ENCODE data around the gene MC1R.

The MC1R gene

DNA sequence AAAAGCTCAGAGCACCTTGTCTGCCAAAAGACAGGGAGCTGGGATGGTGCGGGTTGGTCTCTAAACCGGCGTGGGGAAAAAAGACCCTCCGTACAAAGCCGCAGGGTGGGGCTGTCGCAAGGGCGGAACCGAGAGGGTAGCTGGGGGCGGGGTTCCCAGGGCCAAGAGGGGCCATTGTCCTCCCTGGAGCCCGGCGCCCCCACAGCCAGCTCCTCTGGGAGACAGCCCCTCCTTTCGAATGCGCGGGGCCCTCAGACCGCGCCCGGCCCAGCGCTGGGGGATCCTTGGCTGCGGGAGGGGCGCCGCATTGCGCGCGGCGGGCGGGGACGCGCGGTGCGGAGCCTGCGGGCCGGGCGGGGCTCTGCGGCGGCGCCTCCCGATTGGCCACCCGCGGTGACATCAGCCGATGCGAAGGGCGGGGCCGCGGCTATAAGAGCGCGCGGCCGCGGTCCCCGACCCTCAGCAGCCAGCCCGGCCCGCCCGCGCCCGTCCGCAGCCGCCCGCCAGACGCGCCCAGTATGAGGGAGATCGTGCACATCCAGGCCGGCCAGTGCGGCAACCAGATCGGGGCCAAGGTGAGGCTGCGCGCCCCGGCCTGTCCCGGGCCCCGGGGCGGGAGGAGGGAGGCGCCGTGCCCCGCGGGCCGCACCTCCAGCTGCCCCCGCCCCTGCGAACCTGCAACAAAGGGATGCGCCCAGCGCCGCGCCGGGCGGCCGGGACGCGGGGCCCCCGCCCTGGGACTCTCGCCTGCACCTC lies 4.4 kb downstream of the MC1R start, which contains the start of gene TUBB3:
Gene TUBB3 (plus strand): TSS at position 459 of the 756 bp plus-strand sequence. CDS start 60 bp downstream, at position 519.
- TF ChIP-seq ZFX (IDR thresholded peaks at IDR 0.05), result 0 out of 2 replicates have a peak, but pooled peaks have one; percentile 20
- TF ChIP-seq, protein P1, sequence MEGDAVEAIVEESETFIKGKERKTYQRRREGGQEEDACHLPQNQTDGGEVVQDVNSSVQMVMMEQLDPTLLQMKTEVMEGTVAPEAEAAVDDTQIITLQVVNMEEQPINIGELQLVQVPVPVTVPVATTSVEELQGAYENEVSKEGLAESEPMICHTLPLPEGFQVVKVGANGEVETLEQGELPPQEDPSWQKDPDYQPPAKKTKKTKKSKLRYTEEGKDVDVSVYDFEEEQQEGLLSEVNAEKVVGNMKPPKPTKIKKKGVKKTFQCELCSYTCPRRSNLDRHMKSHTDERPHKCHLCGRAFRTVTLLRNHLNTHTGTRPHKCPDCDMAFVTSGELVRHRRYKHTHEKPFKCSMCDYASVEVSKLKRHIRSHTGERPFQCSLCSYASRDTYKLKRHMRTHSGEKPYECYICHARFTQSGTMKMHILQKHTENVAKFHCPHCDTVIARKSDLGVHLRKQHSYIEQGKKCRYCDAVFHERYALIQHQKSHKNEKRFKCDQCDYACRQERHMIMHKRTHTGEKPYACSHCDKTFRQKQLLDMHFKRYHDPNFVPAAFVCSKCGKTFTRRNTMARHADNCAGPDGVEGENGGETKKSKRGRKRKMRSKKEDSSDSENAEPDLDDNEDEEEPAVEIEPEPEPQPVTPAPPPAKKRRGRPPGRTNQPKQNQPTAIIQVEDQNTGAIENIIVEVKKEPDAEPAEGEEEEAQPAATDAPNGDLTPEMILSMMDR (conservative IDR thresholded peaks at IDR 0.05), result no peak
- peak within 1 kb of the TSS; percentile 40; the same call in 1 of the 2 replicates for H3K27ac ChIP-seq

GRCh38 chr16:89923640-89924296 lies 5.1 kb downstream of the MC1R start:
- TF ChIP-seq ZFX (IDR thresholded peaks at IDR 0.05), result no peak
- TF ChIP-seq, protein P1 (conservative IDR thresholded peaks at IDR 0.05), result no peak
- H3K27ac ChIP-seq, result peak overlapping the region; percentile 40; the same call in 1 of the 2 replicates

- no peak for TF ChIP-seq ZFX (IDR thresholded peaks at IDR 0.05)
- TF ChIP-seq, protein P1 (conservative IDR thresholded peaks at IDR 0.05), result no peak
- H3K27ac ChIP-seq, result no peak overlapping the region
Observed at GRCh38 chr16:89924297-89924924, 5.7 kb downstream of the MC1R start.

DNA sequence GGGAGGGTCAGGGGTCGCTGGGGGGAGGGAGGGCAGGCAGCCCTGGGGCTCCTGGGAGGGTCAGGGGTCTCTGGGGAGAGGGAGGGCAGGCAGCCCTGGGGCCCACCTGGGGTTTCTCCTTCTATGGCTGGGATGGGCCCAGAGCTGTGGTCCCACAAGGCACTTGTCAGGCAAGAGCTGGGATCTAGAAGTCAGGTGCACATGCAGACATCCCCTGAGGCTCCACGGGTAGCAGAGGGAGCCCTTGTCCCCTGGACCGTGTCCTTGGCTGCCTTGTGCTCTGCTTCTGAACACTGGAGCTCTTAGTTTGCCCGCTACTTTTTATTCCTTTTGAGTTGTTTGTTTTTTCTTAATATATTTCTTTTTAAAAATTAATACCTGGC lies 6.3 kb downstream of the MC1R start:
- TF ChIP-seq ZFX (IDR thresholded peaks at IDR 0.05), result no peak
- TF ChIP-seq, protein P1 (conservative IDR thresholded peaks at IDR 0.05), result no peak
- no peak overlapping the region for H3K27ac ChIP-seq

GRCh38 chr16:89925596-89926079 lies 7.0 kb downstream of the MC1R start:
- TF ChIP-seq, protein P1 (conservative IDR thresholded peaks at IDR 0.05), result no peak
- no peak for TF ChIP-seq ZFX (IDR thresholded peaks at IDR 0.05)
- H3K27ac ChIP-seq, result no peak overlapping the region

DNA sequence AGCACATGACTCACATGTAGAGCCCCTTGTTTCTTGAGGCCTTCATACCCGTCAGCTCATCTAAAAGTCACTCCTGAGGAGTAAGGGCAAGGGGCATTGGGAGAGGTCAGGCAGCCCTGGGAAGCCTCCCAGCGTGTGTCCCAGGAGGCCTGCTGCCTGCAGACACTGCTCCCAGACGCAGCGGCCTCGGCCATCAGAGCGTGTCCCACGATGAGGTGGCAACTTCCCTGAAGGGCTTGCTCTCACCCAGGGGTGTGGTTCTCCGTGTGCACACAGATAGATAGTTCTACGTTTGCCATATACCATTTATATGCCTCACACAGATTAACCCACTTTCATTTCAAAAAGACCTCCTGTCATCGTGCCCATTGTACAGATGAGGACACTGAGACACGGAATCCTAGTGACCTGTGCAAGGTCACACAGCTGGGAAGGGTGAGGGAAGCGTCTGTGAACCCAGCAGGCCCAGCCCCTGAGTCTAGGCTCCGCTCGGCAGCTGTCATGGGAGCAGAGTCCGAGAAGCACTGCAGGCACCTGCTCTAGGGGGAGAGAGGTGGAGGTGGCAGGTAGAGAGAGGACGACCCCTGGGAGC lies 12.7 kb downstream of the MC1R start:
- TF ChIP-seq, protein P1 (conservative IDR thresholded peaks at IDR 0.05), result no peak
- TF ChIP-seq ZFX (IDR thresholded peaks at IDR 0.05), result no peak
- no peak overlapping the region for H3K27ac ChIP-seq
